HG02623 (cell line): ENCODE data around the gene MARVELD1.
"Not testable (repeated sequence)": the region's sequence is repeated elsewhere in the genome, so short reads cannot be mapped to it uniquely, and the experiment has no call there.

Experiments
- ATAC-seq: cut with Tn5 transposase; IDR thresholded peaks from one replicate; pipeline ENCODE4 v1.9.1; 2021; ENCODE audit warnings: moderate library complexity; ENCODE audit not compliant: unreplicated experiment

Gene MARVELD1

GRCh38 chr10:97689559-97690020, 23.9 kb upstream of the MARVELD1 start:
- ATAC-seq, result no peak

- no peak for ATAC-seq
Observed at GRCh38 chr10:97690133-97690532, 23.4 kb upstream of the MARVELD1 start.

- not testable (repeated sequence) for ATAC-seq
Observed at GRCh38 chr10:97698072-97698655, 15.4 kb upstream of the MARVELD1 start.

- ATAC-seq, result no peak
Observed at GRCh38 chr10:97701438-97702069, 12.0 kb upstream of the MARVELD1 start.

GRCh38 chr10:97703398-97704067, 10.0 kb upstream of the MARVELD1 start:
- ATAC-seq, result no peak

- ATAC-seq, result no peak
Observed at GRCh38 chr10:97704341-97704740, 9.2 kb upstream of the MARVELD1 start.

GRCh38 chr10:97705006-97705670, 8.4 kb upstream of the MARVELD1 start:
- ATAC-seq, result no peak

- ATAC-seq, result no peak
Observed at GRCh38 chr10:97707134-97707861, 6.2 kb upstream of the MARVELD1 start.

GRCh38 chr10:97708167-97708566, 5.4 kb upstream of the MARVELD1 start:
- ATAC-seq, result no peak

GRCh38 chr10:97708976-97709946, 4.3 kb upstream of the MARVELD1 start:
- no peak for ATAC-seq

- ATAC-seq, result no peak
Observed at GRCh38 chr10:97711640-97712572, 1.6 kb upstream of the MARVELD1 start.

- peak; percentile 68 for ATAC-seq
Observed at GRCh38 chr10:97713826-97714400, 383 bp downstream of the MARVELD1 start.

- peak; percentile 29 for ATAC-seq
Observed at GRCh38 chr10:97714401-97715258, 1.1 kb downstream of the MARVELD1 start.

GRCh38 chr10:97715259-97715874, 1.8 kb downstream of the MARVELD1 start:
- no peak for ATAC-seq

- ATAC-seq, result no peak
Observed at GRCh38 chr10:97717627-97718026, 4.1 kb downstream of the MARVELD1 start.

- ATAC-seq, result no peak
Observed at GRCh38 chr10:97718178-97718577, 4.6 kb downstream of the MARVELD1 start.

- no peak for ATAC-seq
Observed at GRCh38 chr10:97718659-97719142, 5.2 kb downstream of the MARVELD1 start.
